Suppressor macrophage treated with lipopolysaccharide for 4 hours (primary cell): ENCODE data around the gene CTRB1.
A peak's percentile ranks its signal among the peaks of the same experiment; 100 is the strongest.
"Not testable (repeated sequence)": the region's sequence is repeated elsewhere in the genome, so short reads cannot be mapped to it uniquely, and the experiment has no call there.

ENCODE experiments used
- DNase-seq: peaks from one replicate; pipeline ENCODE4 v3.0.0-alpha.2; 2020

CTRB1 gene

DNA sequence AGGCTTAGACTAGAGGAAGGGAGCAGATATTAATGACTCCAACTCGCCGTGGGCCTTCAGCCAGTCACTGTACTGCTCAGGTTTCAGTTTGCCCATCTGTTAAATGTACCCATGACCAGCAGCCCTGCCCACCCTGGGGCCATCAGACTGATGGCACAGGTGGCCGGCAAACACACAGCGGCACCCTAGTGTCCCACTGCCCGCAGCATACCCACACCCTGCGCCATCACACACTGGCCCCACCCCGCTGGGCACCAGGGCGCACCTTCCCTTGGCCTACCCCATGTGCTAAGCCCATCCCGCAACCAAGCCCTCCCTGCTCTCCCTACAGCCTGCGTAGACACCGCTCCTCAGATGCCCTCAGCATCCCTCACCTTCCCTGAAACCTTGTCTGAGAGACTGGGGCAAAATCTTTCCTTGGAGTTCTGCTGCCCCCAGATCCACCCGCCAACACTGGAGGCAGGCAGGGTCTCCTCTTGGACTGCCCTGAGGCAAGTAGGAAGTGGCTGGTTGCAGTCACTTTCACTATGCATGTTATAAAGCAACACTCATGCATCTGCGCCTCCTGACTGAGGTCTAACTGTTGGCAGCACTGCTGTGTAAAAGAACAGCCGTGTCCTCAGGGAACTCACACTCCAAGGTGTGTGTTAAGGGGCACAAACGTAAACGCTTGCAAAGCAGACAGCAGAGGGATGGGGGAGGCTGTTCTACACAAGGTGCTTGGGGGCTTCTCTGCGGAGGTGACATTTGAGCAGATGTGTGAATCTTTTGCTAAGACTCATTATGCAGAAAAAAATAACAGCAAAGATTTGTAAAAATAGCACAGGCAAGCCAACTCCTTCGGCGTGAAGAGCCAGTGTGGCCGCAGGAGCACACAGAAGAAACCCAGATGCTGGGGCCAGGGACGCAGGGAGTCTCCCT lies 39.4 kb downstream of the CTRB1 start:
- no peak for DNase-seq

DNA sequence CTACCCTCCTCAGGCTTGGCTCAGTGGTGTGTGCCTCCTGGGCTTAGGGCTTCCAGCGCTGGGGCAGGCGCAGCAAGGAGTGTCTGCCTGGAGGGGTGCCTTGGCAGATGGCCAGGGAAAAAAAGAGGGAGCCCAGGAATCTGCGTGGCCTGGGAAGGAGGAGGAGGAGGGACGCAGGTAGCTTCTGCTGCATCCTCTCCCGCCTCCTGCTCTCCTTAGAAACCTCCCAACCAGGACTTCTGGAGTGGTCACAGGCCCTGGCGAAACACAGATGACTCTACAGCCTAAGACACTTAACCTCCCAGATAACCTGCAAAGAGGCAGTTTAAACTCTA lies 40.0 kb downstream of the CTRB1 start:
- no peak for DNase-seq

DNA sequence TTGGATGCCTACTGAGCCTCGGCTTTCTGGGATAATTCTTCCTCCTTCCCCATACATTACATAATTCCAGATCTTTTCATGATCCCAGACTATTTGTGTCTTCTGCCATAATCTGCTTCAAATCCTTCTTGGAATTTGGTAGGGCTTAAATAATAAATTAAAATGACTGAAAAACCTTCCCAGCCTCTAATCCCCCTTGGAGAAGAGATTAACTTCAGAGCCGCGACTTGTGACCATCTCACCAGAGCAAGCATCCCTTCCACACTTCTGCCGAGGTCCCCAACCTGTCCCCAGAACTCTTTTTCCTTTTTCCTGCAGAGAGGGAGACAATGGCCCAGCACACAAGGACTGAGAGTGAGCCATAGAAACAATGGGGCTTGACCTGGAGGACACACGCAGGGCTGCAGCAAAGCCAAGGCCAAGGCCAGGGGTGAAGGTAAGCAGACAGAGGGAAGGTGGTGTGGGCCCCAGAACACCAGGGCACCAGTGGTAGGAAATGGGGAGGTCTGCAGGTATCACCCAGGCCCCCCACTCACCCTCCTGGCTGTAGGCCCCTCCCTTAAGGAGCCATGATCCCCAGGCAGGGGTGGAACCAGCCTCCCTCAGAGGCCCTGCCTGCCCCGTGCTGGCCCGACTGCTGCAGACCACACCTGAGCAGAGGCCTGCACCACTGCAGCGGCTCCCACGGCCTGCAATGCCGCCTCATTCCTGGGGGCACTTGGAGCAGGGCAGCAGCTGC lies 42.2 kb downstream of the CTRB1 start:
- no peak for DNase-seq

DNA sequence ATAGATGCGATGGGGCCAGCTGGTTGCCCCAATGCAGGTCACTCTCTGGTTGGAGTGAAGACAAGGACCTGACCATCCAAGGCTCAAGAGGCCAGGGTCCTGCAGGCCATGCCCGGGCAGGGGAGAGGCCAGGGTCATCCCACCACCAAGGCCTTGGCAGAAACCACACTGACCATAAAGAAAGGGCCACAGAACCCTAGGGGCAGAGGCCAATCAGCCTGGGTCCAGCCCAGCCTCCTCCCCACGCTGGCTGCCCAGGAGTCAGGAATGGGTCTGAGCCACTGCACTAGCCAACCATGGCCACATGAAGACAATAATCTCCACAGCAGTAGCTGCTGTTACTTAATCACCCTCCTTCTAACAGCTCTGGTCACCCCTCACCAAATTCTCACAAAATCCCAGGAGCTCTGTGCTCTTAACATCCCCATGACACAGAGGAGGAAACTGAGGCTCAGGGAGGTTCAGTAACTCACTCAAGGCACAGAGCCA lies 42.8 kb downstream of the CTRB1 start:
- DNase-seq: no peak

DNA sequence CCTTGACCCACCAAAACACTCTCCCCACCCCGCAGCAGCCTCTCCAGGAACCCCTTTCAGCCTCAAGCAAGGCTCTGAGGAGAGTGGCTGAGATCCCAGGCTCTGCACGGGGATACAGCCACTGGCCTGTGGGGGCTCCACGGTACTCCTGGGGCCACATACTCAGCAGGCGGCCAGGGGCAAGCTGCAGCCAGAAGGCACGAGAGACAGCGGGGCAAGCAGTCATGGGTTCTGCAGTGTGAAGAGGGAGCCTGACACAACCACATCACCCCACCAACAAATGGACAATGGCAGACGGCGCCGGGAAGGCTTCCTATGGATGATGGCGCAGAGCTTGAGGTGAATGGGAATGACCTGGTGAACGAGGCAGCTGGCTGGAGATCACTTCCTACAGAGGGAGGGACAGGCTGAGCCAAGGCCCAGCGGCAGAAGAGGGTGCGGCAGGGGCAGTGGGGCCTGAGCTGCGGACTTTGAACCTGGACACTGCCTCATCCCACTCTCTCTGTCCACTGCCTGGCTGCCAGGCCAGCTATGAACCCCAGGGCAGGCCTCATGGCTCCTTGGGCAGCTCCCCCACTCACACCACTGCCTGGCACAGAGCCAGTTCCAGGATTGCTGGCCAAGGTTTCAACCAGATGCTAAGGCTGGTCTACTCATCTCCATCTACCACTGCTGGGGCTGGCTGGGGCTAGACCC lies 43.5 kb downstream of the CTRB1 start:
- no peak for DNase-seq

DNA sequence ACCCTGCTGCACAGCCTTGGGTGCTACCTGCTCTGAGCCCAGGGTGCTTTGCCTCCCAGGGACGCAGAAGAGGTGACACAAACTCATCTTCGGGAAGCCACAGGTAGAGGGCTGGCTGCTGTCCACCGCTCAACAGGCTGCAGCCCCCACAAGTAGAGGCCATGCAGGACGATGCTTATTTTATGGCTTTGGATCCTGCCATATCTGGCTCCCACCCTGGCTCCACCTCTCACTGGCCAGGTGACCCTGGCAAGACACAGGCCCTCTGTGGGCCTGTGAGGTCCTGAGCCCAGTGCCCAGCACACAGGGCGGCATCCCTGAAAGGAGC lies 44.0 kb downstream of the CTRB1 start:
- no peak for DNase-seq

DNA sequence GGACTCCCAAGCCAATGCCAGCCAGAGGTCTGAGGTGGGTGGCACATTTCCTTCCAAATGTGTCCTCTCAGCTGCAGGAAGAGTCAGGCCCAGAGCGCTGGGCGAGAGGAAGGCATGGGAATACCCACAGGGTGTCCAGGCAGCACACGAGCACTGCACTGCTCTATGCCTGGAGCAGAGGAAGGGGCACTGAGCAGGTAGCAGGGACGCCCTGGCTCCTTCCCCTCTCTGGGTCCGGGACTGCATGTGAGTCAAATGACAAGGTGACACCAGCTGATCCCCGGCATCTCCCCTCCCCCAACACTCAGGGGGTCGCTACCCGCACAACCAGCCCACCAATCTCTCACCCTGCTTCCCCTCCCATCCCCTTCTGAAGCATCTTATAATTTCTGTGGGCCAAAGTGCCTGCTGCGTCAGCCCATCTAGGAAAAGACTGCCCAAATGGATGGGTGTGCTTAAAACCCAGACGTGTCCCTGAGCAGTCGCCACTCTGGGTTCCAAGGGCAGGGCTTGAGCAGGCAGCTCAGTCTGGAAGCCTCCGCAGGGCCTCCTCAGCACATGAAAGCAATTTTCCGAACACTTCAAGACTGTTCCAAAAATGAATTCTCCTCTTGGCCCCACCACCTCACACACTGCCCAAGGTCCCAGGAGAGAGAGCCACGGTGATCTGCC lies 44.6 kb downstream of the CTRB1 start:
- DNase-seq: no peak

DNA sequence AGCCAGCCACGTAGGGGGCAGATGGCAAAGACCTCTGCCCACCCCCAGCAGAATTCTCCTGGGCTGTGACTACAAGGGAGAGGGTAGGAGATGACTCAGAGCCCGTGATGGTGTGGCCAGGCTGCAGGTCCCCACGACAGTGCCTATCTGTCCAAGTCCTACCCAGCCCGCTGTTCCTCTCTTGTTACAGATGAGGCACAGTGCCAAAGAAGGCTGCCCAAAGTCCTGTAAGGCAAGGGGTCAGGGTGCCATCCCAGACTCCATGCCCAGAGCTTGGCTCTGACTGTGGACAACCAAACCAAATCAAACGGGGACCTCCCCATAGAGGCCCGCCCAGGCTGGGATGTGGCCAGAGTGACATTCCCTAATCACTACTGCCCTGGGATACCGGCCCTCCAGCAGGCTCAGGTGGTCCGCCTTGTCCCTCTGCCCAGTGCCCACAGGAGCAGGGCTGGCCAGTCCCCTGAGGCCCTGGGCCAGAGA lies 45.2 kb downstream of the CTRB1 start:
- DNase-seq: no peak

DNA sequence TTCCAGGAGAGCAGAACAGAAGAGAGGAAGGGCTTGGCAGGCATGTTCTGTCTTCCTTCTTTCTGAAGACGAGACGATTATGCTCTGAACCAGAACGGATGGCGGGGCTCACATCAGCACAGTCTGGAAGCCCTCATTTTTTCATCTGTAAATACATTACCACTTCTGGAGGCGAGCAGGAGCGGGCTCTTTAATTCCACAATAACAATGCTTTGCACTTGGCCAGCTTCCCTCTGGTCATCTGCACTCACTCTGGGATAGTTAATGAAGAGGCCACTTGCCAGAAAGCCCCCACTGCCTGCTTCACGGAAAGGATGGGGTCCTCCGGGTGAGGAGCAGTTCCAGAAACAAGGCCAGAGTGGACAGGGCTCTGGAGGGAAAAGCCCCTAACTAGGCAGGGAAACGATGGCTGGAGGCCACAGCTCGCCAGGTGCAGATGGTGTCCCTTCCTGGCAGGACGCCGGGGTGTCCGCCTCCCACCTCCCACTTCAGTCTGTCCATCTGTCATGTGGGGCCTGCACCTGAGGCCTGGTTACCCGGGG lies 45.7 kb downstream of the CTRB1 start:
- no peak for DNase-seq

DNA sequence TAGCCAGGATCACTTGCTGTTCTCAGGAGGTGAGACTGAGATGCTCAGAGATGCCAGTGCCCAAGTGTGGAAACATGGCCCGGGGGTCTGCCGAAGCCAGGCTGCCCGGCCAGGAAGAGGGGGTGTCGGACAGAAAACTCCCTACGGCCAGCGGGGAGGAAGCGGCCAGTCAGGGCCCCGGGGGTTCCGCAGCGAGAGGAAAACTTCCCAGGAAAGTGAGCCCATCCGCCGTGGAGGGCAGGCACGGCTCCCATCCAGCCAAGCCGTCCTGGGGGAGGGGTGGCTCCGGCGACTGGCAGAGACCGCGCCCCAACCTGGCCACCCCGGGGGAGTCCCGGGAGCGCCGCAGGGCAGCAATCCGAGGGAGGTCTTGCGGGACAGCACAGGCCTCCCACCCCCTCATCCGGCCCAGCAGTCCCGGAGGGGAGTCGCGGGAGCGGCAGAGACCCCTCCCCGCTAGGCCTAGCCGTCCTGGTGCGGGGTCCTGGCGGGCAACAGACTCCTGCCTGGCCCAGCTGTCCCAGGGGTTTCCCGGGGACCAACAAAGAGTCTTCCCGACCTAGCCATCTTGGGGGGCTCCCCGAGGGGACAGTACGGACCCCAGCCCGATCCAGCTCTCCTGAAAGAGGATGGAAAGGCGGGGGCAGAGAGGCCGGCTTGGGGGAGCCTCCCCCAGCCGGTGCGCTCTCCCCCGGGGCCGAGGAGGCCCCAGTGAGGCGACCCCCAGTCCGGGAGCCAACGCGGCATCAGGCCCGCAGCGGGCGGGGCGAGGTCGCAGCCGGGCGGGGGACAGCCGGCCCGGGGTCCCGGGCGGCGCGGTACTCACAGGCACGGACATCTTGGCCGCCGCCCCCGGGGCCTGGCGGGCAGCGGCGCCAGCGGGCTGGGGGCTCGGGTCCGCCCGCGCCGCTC lies 46.5 kb downstream of the CTRB1 start:
- DNase-seq: no peak

DNA sequence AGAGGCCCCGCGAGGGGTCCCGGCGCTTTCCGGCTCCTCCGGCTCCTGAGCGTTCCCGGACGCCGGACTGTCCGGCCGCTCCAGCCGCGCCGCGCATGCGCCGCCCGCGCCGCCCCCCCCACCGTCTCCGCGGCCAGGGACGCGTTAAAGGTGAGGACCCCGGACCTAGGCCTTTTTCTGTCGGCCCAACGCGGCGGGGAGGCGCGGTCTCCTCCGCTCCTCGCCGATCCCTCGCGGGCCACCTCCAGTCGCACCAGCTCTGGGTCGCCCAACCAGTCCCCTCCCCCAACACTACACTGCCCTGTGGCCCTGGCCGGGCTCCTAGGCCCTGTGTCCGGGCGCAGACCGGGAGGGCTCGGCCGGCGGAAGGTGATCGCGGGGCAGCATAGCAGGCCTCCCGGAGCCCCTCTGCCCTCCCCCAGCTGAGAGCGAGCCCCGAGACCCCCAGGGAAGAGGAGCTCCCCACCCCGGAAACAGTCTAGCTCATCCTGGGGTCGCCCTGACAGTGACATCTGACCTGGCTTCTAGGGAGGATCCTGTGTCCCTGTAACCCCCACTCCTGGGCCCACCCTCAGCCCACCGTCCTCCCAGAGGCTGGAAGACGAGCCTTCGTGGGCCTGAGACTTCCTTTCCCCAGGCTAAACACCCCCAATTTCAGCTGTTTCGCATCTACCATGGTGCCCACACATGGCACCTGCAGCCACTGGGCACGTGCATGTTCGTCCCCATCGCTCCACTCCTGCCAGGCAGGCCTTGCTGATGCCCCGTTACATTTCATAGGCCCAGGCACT lies 47.3 kb downstream of the CTRB1 start:
- peak; percentile 66 for DNase-seq

DNA sequence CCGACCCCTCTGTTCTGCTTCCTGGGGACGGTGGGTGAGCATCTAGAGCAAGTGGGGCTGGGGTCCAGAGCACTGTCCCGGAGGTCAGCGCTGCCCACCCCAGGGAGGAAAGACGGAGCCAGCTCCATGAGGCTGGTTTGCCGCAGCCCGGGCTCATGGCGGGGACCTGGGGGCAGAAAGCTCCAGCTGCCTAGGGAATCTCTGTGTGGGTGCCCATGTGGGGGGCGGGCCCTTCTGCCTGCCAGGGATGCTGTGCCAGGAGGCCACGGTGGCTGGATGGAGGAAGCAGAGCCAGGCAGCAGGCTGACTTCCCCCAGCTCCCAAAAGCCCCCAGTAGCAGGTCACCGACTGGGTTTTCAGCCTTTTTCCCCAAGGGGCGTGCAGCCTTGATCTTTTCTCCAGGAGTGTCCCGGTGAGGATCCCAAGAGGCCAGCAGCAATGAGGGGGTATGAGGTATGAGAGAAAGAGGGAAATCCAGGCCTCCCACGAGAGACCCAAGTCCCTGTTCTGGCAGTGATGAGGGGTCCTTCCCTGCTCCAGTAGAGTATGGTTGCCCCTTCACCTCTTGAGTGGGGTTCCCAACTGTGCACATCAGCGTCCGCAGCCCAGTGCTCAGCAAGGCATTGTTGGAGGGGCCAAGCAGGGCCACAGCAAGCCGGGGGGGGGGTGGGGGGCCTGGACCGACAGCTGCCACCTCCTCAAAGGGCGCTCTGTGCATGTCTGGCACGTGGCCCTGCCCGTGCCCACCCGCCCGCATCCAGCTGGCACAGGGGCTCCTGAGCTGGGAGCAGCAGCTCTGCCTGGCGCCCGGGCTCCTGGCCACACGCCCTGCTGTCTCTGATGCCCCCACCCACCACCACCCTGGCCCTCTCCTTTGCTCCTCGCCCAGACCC lies 48.2 kb downstream of the CTRB1 start:
- no peak for DNase-seq

DNA sequence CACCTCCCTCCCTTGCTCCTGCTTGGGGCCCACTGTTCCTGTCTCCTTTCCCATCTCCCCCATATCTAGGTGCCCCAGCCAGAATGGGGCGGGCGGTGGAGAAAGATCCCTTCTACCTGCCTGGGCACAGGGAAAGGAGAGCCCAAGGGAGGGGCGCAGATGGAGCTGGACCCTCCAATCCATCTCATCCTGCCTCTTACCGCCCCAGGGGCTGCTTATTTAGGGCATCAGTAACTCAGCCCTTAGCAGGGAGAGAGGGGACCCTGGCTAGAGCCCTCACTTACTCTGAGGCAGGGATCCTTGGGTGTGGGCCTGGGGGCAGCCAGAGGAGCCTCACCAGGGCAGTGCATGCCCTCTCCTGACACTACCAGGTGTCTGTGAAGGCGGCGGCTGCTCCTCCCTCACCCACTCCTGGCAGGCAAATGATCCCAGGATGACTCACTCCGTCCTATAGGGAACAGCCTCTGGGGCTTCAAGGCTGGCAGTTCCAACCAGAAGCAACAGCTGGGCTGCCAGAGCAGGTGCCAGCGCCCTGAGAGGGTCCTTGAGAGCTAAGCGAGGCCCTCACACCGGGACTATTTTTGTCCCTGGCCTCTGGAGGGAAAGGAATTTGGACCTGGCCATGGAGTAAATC lies 49.0 kb downstream of the CTRB1 start:
- no peak for DNase-seq

DNA sequence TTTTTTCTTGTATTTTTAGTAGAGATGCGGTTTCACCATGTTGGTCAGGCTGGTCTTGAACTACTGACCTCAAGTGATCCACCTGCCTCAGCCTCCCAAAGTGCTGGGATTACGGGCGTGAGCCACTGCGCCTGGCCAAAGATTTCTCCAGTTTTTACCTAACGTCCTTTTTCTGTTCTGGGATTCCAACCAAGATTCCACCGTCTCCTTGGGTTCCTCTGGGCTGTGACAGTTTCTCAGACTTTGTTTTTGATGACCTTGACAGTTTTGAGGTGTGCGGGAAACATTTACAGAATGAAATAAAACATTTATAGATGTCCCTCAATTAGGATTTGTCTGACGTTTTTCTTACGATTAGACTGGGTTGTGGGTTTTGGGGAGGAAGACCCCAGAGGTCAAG lies 50.6 kb downstream of the CTRB1 start:
- DNase-seq: not testable (repeated sequence)

DNA sequence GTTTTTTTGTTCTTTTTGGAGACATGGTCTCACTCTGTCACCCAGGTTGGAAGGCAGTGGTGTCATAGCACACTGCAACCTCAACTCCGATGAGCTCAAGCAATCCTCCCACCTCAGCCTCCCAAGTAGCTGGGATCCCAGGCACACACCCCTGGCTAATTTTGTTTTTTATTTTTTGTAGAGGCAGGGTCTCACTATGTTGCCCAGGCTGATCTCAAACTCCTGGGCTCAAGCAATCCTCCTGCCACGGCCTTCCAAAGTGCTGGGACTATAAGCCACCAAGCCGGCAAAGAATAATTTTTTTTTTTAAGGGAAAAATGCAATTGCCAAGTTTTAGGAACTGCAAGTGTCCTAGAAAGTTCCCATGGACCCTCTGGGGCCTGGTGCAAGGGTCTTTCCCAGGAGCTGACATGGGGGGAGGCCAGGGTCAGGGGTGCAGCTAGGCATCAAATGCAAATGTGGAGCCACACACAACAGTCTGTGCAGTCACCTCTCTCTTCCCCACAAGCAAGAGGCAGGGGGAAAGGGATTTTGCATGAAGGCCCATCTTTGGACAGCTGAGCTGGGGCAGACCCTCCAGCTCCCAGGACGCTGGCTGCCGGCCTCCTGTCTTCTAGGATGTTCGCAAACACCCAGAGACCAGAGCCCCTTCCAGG lies 52.8 kb downstream of the CTRB1 start:
- DNase-seq: no peak

DNA sequence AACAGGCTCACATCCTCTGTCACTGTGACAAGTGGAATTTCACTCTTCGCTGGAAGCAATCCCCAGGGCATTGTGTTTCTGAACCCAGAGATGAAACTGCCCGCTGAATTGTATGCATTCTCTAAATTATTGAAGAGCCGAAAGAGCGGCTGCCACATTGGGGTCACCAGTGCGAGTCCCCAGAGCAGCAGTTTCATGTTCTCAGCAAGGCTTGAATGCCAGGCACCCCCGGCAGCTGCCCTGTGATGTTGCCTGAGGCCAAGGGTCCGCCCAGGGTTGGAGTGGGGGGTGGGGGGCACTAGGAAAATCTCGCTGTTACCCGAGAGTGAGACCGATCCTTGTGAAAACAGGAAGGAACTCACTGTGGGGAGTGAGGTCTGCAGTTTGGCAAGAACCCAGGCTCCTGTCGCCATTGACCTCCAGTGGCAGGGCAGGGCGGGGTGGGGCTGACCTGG lies 53.3 kb downstream of the CTRB1 start:
- DNase-seq: peak; percentile 19

DNA sequence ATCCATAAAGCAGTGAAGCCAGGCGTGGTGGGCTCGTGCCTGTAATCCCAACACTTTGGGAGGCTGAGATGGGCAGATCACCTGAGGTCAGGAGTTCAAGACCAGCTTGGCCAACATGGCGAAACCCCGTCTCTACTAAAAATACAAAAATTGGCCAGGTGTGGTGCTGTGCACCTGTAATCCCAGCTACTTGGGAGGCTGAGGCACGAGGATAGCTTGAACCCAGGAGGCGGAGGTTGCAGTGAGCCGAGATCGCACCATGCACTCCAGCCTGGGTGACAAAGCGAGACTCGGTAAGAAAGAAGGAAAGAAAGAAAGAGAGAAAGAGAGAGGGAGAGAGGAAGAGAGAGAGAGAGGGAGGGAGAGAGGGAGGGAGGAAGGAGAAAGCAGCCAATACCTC lies 53.8 kb downstream of the CTRB1 start:
- DNase-seq: not testable (repeated sequence)
